ENCODE results near the gene PDIA5.
"Not testable (repeated sequence)": the region's sequence is repeated elsewhere in the genome, so short reads cannot be mapped to it uniquely, and the experiment has no call there.

The PDIA5 gene

GRCh38 chr3:123150449-123151215 is 83.8 kb downstream of the PDIA5 start:
- DNase-seq (ENCODE audit: low read depth), result no peak

- DNase-seq (ENCODE audit: low read depth), result no peak
Observed at GRCh38 chr3:123151251-123151705, 84.5 kb downstream of the PDIA5 start.

- not testable (repeated sequence) for DNase-seq (ENCODE audit: low read depth)
Observed at GRCh38 chr3:123151853-123152420, 85.1 kb downstream of the PDIA5 start.

DNA sequence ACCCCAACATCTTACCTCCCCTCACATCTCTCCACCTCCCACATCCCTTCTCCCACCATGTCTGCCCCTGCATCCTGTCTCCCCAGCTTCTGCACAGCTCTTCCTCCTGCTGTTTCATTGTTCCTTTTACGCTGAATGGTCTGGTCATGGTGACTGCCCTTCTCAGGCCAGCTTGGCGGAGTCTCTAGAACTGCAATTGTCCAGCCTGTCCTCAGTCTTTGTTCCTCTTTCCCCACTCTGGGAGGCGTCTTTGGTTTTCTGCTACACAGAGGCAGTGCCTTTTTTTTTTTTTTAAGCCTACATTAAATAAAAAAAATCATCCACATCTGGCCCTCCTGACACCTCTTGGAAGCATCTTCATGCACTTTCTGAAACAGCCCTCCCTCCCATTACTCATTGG is 85.9 kb downstream of the PDIA5 start:
- DNase-seq (ENCODE audit: low read depth), result no peak

DNA sequence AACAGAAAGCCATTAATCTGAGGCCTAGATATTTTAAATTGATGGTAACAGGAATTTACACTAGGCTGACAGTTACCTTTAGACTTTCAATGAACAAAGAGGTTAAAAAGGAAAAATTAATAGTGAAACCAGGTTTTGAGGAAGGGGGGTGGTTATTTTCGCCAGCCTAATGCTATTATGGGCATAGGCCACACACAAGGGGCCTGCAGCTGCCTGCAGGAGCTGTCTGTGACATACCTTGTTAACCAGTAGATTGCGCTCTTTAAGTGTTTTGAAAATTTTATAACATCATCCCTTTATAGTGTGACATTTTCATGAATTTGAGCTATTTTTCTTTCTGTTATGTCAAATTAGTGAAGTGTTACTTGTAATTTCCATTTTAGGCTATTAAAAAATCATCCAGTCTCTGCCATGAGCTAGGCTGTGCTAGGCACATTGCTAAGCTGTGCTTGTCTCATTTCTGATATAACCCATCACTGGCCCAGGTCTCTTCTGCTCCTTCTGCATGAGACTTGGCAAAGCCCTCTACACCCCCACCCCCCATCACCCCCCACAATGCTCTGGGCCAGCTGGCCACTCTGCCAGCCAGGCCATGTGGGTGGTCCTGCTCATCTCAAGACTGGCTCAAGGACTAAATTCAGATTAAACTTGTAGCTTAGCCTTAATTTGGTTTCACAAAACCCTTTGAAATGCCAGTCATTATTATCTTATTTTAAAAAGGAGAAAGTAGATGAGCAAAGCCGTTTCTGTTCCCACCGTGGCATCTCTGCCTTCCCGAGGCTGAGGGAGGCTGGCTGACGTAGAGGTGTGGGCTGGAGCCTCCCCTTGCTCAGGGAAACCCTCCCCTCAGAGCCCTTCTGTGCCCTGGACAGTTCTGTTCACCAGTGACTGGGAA is 86.5 kb downstream of the PDIA5 start:
- DNase-seq (ENCODE audit: low read depth), result no peak

DNA sequence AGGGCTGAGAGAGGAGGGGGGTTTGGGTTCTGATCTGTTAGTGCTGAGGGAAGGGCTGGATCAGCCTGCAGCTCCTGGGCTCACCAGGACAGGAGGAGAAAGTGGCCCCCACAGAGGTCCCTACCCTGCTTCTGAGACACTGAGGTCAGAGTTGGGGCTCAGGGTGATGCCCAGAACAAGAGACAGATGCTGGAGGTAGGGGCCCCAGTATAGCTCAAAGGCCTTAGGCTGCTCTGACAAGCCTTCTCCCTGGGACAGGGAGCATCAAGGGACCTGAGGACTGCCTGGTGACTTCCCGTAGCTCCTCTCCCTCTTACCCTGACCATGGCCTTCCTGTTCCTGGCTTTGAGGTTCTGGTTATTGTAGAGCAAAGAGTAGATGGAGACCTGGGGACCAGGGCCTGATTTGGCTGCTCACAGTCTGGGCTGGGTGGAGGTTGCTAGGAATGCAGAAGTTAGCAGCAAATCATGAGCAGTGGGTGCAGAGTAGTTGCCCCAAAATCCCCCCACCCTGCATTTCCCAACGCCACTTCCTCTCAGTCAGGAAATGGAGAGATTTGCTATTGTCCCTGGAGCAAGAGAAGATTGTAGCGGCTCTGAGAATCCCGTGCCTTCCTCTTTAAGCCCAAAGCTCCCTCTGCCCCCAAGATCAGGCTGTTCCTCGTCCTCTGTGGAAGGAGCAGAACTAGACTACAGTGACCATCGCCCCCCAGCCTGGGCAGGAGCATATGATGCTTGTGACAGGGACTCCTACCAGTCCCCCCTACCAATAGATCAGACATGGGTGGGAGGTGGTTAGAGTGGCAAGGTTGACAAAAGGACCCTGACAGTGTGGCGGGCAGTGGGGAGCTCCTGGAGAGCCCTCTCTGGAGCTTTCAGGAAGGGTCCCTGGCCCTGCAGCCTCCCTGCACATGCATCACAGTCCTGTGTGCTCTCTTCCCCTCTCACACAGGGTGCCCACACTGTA is 87.5 kb downstream of the PDIA5 start:
- DNase-seq (ENCODE audit: low read depth), result no peak

DNA sequence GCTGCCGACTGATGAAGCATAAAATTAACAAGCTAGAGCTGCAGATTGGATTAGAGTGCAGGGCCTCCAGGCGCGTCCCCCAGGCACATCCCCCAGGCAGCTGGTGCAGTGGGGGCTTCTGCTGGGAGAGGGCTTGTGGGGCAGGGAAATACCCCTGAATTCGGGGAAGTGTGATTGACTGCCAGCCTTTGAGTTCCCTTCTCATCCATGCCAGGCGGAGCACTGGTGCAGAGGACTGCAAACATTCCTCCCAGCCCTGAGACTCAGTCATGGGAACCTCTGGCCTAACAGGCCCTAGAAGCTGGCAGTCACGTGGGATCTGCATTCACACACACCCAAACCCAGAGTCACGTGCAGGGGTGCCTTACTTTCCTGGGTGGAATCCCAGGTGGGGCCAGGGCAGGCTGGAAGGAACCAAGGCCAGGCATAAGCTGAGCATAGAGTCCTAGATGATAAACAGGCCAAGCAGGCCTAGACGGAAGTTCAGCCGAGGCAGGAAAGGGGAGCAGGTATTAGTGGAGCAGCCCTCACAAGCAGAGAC is 88.7 kb downstream of the PDIA5 start:
- DNase-seq (ENCODE audit: low read depth), result no peak

- no peak for DNase-seq (ENCODE audit: low read depth)
Observed at GRCh38 chr3:123156276-123156995, 89.6 kb downstream of the PDIA5 start.

GRCh38 chr3:123157209-123157597 is 90.4 kb downstream of the PDIA5 start:
- DNase-seq (ENCODE audit: low read depth), result no peak

GRCh38 chr3:123157598-123158287 is 90.9 kb downstream of the PDIA5 start:
- DNase-seq (ENCODE audit: low read depth), result no peak

GRCh38 chr3:123158330-123158729 is 91.5 kb downstream of the PDIA5 start:
- no peak for DNase-seq (ENCODE audit: low read depth)

DNA sequence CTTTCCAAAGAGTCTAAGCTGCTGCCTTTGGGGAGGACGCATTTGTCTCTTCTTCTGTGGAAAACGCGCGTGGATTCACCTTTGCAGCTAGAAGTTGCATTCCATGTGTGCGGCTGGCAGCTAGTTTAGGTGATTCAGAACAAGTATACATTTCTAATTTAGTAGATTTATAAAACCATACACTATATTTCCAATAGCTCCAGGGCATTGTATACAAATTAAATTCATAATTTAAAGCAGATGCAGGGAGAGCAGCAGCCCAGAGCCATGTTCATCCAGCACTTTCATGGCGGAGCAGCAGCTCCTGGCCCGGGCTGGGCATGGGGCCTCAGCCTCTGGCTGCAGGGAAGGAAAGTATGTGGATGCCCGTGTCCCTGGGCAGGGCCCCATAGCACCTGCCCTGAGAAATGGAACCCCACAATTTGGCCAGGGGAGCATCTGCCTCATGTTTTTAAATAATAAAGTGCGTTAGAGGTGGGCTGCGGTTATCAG is 92.1 kb downstream of the PDIA5 start:
- no peak for DNase-seq (ENCODE audit: low read depth)

DNA sequence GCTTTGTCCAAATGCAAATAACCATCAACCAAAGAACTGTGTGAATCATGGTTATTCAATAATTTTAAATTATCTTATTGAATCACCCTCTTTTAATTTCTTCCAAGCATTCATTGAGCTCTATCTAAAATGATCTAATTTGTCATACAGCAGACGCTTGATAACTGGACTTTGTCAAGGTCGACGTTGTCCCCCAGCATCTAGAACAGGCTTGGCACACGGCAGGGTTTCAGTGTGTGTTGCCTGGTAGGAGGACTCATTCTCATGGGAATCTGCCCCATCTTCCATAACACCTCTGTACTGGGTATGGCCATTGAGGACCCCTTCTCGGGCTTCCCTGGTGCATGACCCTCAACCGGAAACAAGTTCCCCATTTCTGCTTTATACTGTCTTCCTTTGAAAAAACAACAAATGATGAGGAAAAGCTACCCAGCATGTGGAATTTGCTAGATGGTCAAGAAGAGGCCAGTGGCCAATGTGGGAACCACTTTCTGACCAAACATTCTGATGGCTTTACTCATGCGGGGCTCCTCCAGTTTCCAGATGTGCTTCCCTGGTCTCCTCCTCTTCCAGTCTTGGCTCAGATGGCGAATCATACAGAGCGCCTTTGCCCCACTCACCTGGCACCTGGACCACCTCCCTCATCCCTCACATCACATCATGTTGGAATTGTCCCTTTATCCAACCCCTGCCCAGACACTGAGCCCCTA is 93.3 kb downstream of the PDIA5 start:
- DNase-seq (ENCODE audit: low read depth), result no peak

GRCh38 chr3:123161167-123161566 is 94.3 kb downstream of the PDIA5 start:
- DNase-seq (ENCODE audit: low read depth), result no peak

- no peak for DNase-seq (ENCODE audit: low read depth)
Observed at GRCh38 chr3:123163141-123163540, 96.3 kb downstream of the PDIA5 start.

GRCh38 chr3:123165163-123165562 is 98.3 kb downstream of the PDIA5 start:
- DNase-seq (ENCODE audit: low read depth), result no peak

- DNase-seq (ENCODE audit: low read depth), result no peak
Observed at GRCh38 chr3:123167686-123168085, 100.9 kb downstream of the PDIA5 start.

DNA sequence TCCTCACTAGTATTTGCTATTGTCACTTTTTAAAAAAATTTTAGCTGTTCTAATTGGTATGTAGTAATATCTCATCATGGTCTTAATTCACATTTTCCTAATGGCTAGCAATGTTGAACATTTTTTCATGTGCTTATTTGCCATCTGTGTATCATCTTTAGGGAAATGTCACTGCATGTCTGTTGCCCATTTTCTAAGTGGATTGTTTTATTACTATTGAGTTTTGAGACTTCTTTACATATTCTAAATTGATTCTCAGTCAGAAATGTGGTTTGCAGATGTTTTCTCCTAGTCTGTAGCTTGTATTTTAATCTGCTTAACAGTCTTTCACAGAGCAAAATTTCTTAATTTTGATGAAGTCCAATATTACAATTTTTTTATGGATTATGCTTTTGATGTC is 101.3 kb downstream of the PDIA5 start:
- no peak for DNase-seq (ENCODE audit: low read depth)

- no peak for DNase-seq (ENCODE audit: low read depth)
Observed at GRCh38 chr3:123168605-123169004, 101.8 kb downstream of the PDIA5 start.
